HG02763 (cell line): Measurements from ENCODE around the gene HAND2.

Experiments
- ATAC-seq: cut with Tn5 transposase; IDR thresholded peaks from one replicate; pipeline ENCODE4 v1.9.1; 2021; ENCODE audit warnings: mild to moderate bottlenecking, moderate library complexity; ENCODE audit not compliant: unreplicated experiment

HAND2 gene

DNA sequence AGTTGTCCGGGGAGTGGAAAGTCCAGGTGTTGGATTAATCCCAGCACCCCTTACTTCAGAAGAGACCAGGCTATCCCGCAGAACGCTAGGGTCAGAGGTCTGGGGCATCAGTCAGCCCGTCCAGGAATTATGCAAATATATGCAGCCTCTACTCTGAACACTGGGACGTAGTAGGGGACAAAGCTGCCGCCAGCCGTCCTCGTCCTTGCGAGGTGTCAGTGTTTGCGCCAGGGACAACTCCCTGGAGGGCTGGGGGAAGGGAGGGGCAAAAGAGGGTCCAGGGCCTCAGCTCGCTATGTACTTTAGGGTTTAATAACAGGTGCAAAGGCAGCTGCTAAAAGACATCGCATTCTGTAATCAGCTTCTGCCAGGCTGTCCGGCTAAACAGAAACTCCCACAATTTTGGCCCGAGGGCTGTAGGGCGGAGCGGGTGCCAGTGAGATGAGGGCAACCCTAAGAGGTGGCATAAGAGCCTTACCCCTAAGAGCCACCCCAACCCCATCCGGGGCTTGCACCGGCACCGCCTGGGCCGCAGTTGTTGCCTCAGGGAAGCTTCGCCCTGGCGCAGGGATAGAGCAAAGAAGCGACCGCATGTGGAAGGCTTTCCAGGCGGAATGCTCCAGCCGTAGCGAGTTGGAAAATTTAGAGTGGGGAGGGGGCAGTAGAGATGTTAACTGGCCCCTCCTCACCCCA is 8.4 kb downstream of the HAND2 start:
- no peak for ATAC-seq

DNA sequence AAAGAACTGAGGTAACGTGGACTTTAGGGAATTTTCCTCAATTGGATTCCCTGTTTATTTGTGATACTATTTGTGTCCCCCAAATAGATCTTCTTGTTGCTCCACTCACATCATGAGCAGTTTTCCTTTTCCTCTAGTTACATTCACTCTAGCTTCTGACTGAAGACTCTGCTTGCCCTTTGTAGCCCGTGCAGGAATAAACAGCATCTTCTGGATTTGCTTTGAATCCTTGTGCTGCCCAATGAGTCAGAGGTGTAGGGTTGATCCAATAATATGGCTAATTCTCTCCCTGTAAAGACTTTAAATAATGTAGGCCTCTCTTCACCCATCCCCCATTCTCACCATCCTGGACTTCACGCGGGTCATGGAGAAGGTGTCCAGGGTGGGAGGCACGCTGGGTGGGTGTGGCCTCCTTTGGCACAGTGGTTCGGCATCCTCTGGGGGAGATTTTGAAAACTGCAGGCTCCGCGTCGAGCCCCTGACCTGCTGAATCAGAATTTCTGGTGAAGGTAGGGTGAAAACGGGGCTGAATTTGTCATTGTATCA is 9.0 kb downstream of the HAND2 start:
- no peak for ATAC-seq

DNA sequence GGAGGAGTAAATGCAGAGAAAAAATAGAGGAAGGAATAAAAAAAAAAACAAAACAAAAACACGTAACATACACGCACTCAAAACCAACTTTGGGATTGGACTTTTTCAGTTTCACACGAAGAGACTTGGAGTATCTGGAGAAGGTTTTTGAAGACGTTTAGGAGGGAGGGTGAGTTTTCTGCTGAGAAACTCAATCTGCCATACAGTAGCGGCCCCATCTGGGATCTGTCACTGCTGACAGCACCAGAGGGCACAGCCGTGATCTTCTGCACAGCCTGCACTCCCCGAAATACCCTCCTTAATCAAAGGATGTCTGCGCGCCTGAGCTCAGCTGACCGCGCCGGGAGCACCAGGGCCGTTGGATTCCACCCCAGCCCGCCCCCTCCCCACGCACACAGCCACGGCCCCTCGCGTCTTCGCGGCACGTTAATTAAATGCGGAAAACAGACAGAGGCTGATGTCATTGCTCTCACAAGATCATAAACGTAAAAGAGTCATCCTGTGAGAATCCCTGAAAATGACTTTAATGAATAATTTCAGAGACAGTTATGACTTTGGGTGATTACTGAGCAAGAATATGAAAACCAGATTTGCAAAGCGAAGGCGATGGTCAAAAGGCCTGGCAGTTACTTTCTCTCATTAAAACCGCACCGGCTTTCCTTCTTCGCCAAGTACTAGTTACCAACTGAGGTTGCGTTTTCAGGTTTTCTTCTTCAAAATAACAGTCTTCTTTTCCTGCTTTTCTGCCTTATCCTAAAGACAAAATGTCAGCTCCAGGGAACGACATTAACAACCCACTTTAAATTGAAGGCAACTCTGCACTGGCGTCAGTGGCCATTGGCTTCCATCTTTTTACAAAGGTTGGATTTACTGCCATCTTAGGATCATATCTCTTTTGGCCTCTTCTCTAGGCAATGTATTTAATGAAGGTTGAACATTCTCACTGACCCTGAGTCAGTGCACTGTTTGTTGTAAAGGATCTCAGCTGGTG is 10.6 kb downstream of the HAND2 start:
- ATAC-seq = no peak

DNA sequence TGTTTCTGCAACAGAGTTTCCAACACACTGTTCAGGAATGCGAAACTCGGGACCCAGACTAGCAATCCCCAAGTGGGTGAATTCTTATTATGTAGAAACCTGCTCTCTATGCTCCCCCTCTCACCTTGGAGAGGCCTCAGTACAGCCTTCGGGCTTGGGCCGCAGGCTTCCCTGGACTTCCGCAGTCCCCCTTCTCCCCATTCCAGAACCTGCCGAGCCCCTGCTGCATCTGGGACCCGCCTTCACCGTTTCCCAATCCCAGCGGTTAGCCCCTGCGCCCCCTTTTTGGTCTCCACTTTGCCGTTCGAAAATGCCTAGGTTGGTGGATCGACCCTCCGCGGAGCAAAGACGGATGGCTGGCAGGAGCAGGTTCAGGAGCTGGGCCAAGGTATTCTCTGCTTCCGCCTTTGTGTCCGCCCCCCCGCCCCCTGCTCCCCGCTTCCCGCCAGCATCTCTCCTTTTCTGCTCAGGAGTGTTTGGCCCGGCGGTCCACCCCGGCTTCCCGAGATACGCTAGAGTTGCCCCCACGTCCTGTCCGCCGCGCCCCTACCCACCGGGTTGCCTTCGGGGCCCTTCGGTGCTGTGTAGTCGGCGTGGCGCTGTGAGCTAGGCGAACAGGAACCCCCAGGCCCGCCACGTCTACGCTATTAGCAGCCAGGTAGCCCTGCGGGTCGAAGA is 11.5 kb downstream of the HAND2 start:
- ATAC-seq = no peak

DNA sequence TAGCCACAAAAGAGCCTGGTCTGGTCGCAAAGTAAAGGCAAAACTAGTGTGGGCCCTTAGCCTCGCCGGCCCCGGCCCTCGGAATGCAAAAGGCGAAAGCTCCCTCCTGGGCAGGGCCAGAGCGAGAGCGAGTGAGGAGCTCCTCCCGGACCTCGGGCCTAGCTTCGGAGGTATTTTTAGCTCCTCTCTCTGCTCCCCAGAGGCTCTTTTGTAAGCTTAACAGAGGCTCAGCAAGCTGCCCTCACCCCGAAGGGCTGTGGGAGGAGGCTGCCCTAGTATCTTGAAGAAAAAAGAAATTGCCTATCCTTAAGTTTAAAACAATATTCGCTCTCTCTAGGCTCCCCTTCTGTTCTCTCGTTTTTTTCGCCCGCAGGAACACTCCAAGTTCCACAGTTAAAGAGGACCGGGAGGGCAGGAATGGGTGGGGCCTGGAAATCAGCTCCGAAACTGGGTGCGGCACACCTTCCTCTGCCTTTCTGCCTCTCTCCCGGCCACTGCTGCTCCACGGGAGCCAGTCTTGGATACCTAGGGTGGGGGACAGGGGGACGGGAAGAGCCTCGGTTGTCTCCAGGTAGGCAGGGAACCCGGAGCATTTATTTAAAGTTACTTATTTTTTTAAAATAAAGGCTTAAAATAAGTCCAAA is 12.1 kb downstream of the HAND2 start:
- no peak for ATAC-seq

DNA sequence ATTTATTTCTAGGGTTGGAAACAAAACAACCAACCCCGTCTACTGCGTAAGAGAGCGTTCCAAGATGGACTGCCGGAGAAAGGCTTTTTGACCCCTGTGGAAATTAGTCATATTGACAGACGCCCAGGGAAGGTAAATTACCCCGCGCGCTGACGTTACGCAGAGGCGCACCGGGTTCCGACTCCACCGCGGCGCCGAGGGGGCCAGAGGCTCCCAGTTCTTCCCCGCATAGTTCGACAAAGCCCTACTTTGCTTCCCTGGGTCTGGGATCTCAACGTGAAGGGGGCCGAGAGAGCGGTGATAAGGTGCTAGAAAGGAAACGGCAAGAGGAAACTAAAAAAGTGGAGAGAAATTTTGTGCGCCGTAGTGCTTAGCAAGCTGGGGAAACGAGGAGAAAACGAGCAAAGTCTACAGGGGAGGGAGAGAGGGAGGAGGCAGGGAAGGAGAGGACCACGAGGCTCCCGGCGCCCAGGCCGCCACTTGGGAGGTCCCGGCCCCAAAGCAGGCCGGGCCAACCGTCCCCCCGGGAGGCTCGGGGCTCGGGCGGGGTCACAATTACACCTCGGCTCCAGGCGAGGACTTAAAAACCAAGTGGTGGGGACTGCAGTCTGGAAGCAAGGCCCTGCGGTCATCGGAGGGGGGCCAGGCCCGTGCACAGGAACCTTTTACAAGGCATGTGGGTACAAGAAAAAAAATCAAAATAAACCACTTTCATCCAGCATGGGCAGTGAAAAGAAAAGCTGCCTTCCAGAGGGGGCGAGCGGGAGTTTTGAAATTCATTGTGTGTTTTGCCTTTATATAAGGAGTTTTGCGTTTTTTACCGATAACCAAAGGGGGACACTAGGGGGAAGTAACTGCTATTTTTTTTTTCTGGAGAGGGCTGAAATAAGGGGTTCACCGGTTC is 13.2 kb downstream of the HAND2 start:
- no peak for ATAC-seq

DNA sequence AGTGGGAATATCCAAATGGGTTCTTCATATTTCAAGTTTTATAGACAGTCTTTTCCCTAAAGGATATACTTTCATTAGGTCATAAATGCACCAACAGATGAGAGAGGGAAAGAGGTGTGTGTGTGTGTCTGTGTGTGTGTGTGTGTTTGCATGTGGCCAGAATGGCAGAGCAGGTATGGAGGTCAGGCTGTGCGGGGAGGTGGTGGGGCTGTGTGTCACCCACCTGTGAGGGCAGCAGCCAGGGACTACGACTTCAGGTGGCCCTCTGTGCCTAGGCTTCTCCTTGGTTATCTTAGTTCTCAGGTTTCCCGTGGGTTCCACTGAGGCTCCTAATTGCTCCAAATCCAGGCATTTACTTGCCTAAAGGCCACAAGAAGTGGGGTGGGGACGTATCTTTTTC is 14.6 kb downstream of the HAND2 start:
- ATAC-seq = no peak

DNA sequence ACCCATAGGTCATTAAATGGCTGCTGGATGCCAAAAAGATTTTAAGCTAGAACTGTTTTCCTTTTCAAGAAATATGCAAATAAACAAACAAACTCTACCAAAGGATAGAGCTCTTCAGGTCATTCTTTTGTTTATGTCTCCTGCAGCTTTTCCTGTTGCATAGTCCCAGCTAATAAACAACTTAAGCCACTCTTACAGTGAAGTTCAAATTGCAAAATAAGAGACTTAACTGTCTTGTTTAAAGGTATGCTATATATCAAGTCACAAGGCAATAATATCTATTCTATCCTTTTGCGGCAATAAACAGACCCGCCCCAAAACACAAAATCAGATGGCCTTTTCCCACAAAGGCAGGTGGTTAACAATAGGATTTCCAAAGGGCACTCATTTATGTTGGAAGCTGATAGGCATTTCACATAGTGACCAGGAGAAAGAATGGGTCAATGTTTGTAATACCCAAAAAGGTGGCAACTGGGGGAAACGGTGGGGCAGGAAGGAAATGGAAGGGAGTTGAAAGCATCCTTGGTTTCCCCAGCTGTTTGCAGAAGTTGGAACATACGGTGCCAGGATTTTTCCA is 15.3 kb downstream of the HAND2 start:
- ATAC-seq = no peak

DNA sequence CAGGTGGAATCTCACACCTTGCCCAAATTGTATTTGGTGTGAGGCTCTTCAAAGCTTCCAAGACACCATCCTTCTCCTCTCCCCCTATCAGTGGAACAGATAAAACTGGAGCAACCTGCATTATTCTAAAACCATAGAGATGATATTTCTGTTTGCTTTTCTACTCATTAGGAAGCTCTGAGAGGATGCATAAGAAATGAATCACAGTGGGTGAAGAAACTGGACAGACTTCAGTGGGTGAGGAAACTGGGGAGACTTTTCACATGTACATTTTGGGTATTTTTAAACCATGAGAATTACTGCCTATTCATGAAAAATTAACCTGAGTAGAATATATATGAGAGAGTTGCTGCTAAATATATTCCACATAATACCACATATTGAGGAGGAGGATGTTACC is 16.4 kb downstream of the HAND2 start:
- no peak for ATAC-seq

DNA sequence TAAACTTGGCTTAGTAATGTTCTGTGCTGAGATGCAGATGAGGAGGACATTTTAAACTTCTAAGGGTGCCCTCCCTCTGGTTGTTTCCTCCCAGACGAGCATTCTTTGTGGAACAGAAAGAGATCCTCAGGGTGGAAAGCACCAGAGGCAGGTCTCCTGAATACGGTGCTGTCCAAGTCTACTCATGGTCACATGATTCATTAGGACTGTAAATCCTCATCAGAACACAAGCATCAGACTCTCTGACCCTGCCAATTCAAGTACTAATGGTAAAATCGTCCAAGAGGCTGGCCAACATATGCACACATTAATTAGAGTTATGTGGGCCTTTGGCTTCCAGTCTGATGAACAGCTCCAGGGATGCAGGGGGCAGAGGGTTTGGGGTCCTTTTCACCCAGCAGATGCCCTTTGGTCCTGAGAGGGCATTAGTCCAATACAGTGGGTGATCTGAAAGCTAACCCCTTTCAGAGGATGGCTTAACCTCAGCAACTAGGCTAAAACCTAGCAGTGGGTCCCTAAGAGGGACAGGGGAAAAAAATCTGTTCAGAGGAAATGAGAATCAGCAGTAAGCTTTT is 18.2 kb downstream of the HAND2 start:
- ATAC-seq = no peak

DNA sequence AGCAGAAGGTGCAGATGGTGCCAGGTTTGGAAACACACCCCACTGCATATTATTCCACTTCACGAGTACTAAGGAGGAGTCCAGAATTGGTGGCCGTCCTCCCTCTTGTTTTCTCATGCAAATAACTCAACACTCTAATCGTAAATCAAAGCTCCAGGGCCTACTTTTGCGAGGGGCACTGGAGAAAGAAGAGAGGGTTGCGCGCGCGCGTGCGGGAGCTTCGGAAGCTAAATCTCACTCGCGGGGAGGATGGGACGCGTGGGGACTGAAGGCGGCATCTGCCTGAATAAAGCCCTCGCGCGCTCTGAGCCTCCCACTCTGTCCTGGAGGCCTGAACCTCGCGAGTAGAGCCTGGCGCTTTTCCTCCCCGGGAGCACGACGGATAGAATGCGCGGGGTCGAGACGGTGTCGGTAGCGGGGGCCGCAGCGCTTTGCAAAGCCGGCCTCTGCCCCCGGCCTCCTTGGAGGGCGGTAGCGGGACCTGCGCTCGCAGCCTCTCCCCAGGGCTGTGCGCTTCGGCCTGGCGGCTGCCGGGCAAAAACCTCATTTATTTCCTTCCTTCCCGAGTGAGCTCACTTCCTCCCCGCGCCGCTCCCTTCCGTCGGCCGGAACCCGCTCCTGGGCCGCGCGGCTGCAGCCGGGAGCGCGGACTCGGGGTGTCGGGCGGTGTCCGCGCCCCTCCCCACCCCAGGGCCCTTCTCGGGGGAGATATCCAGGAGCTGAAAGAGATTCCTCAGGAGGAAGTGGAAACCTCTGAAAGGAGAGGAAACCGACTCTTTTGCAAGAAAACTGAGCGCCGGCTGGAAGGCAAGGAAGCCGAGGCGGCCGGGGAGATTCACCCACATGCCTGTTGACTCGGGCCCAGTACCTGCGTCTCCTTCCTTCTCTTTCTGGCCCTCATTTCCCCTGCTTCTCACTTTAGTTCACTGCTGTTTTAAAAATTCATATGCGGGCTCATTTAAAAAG is 20.7 kb downstream of the HAND2 start:
- ATAC-seq = peak; percentile 37

DNA sequence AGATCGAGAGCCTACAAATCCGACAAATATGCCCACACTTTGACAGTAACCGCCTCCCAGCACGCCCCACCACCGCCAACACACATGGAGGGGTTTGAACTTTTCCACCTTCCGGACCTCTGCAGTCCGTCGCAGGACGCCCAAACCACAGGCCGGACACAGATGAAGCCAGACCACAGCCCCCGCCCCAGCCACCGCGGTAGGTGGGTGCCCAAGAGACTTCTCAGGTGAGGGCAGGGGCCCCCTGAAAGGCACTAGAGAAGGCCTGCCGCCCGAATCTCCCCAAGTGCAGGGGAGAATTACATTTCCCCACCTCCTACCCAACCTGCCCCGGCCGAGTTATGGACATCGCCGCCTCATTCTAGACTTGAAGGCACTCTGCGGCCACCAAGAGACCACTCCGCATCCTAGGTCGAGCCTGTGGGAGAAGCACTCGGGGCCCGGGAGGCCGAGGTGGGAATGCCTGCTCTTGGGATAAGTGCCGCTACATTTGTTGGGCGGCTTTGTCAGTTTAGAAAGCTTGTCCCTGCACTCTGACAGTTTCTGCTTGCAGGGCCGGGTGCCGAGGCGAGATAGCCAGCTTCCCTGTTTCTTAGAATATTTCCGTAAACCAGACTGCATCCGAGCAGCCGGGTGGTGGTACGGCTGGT is 21.5 kb downstream of the HAND2 start:
- ATAC-seq = no peak

DNA sequence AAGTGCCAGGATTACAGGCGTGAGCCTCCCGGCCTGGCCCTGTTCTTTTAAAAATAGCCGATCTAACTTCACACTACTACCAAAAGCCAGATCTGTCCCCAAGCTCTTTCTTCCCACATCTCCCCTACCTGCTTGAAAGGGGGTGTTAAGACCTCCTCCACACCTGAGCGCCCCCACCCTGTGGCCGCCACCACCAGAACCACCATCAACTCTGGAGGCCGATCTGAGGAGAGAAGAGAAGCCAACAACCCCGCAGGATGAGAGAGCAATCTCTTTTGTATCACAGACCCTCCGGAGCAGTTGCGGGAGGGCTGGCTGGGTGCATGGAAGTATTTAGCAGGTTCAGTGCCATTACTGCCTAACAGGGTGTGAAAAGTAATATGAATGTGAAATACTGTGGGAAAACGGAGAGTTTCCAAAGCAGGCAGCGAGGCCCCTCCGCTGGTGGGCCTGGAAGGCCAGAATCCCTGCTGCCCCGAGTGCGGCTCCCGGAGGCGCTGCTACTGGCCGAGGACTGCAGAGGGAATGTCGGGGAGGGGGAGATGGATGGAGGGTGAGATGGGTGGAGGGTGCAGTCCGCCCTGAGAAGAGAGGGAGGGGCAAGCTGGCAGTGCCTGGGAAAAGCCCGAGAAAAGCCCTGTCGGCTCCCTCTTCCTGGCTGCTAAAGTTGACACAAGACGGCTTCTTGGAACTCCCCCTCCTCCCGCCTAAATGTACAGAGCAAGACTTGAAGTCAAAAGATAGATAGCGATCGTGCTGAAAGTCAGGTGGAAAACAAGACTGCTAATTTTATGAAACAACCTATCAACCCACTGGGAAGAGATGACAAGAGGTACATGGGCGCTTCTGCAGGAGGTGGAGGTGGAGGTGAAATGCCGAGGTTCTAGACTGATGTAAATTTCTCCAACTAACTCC is 22.3 kb downstream of the HAND2 start:
- ATAC-seq = no peak

DNA sequence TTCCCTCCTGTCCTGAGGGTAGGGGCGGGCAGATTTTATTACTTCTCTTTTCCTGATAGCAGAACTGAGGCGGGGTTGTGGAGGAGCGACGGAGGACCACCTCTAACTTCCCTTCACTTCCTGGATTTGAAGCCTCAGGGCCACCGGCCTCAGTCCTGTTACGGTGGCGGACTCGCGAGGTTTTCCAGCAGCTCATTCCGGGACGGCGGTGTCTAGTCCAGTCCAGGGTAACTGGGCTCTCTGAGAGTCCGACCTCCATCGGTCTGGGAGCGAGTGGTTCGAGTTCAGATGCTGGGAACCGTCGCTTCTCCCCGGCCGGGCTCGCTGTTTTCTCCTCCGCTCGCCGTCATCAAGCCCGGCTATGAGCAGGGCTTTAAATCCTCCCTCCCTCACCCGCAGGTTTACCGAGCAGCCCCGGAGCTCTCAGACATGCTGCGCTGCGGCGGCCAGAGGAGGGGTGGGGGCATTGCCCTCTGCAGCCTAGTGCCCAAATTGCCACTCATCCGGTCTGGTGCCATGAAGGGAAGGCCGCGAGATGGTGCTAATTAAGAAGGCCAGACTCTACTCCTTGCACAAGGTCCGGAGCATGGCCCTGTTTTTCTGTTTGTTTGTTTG is 23.3 kb downstream of the HAND2 start:
- ATAC-seq = no peak

DNA sequence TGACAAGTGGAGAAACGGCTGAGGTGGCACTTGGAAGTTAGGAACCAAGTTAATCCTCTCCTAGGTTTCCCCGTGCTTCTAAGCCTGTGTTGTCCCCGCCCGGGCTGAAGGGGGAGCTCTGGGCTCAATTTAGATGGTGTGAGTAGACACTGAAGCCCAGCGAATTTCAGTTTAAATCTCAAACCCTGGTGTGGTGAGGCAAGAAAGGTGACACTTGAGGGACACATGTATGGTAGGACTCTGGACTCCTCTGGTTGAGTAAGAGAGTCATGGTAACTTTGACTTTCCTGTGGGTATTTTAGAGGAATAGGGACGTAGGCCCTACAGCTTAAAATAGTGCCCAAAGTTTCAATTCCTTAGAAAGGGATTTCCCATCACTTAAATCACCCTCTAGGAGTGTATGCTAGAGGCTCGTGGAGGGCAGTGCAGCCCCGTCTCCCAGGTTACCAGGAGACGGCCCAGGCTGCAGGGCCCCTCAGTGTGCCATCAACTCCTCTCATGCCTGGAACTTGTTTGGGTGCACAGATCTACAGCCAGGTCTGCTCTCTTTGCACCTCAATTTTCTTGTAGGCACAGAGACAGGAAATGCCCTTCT is 24.0 kb downstream of the HAND2 start:
- peak; percentile 64 for ATAC-seq

DNA sequence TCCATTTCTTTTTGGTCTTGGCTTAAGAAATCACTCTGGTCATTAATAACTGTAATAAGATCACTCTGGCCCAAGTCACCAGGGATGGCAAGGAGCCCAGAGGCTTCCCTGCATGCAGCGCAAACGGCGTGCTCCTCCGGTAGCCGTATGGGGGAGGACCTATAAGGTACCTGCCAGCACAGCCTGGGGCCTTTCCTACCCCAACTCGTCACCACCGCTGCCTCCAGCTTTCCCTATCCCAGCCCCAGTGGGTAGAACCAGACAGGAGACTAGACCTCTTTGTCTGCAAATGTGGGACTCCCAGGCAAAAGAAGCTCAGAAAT is 25.9 kb downstream of the HAND2 start:
- no peak for ATAC-seq
